SK-N-SH (cell line): ENCODE data around the gene NOX3. TPM values are rescaled to one million over a fixed set of nuclear protein-coding genes. Genes with fewer than 3 reads are reported as not detected.

Source experiments
- CTCF ChIA-PET: fragments of 300-600, 350-600 bp; formaldehyde crosslinking; extraction: SDS; loops from one replicate; lab custom pipeline; 2021; lab: Yijun Ruan, JAX
- POLR2A ChIA-PET: fragments of 350-600 bp; sonication (Branson Sonifier 250); formaldehyde crosslinking; extraction: SDS; loops from one replicate; lab custom pipeline; 2020; ENCODE audit warnings: antibody characterized with exemption, inconsistent platforms; lab: Yijun Ruan, JAX
- DNase-seq: peaks from one replicate; pipeline ENCODE4 v3.0.0; 2012
- H2AFZ ChIP-seq: fragments of 200-600 bp; sonication (generic); 2 replicates; pipeline ENCODE4 v1.8.1; 2016; ENCODE audit warnings: antibody characterized with exemption, mild to moderate bottlenecking, low read depth
- H3F3A ChIP-seq: fragments of 200-600 bp; sonication (generic); replicated peaks from 2 replicates; pipeline ENCODE3; 2016; ENCODE audit warnings: antibody characterized with exemption, mild to moderate bottlenecking; ENCODE audit not compliant: insufficient read depth
- H3K27ac ChIP-seq, 2 experiments: fragments of 200-500 bp in 1 of 2; fragments of 200-600 bp in 1 of 2; sonication (Bioruptor generic) in 1 of 2; sonication (generic), shearing (Covaris generic) in 1 of 2; 2 replicates each; pipeline versions ENCODE4 v1.5.1 to v1.6.1; 2014 to 2016; ENCODE audit warnings: low read depth in 2 of 2, inconsistent platforms in 1 of 2, low read length in 1 of 2, mild to moderate bottlenecking in 1 of 2, mixed read lengths in 1 of 2
- H3K27me3 ChIP-seq: fragments of 200-600 bp; sonication (generic), shearing (Covaris generic); 2 replicates; pipeline ENCODE4 v1.6.1; 2016; ENCODE audit warnings: mixed run types; ENCODE audit not compliant: insufficient read depth
- H3K36me3 ChIP-seq, 2 experiments: fragments of 200-500 bp in 1 of 2; fragments of 200-600 bp in 1 of 2; sonication (Bioruptor generic) in 1 of 2; sonication (generic) in 1 of 2; replicated peaks in 1 of 2; 2 replicates each; pipeline versions ENCODE3 to v1.5.1; 2014 to 2016; ENCODE audit warnings: low read length in 1 of 2, mild to moderate bottlenecking in 1 of 2; ENCODE audit not compliant: insufficient read depth in 2 of 2, control insufficient read depth in 1 of 2
- H3K4me1 ChIP-seq, 2 experiments: fragments of 200-500 bp in 1 of 2; fragments of 200-600 bp in 1 of 2; sonication (Bioruptor generic) in 1 of 2; sonication (generic), shearing (Covaris generic) in 1 of 2; 2 replicates each; pipeline versions ENCODE4 v1.5.1 to v1.6.1; 2014 to 2016; ENCODE audit warnings: low read depth in 1 of 2, low read length in 1 of 2, mixed run types in 1 of 2; ENCODE audit not compliant: insufficient read depth in 2 of 2, control insufficient read depth in 1 of 2
- H3K4me2 ChIP-seq: fragments of 200-600 bp; sonication (generic), shearing (Covaris generic); 2 replicates; pipeline ENCODE4 v1.6.1; 2017; ENCODE audit warnings: mixed run types
- H3K4me3 ChIP-seq, 2 experiments: fragments of 200-500 bp in 1 of 2; fragments of 200-600 bp in 1 of 2; sonication (Bioruptor generic) in 1 of 2; sonication (generic), shearing (Covaris generic) in 1 of 2; 2 replicates each; pipeline versions ENCODE4 v1.5.1 to v1.8.1; 2014 to 2016; ENCODE audit warnings: low read depth in 2 of 2, inconsistent platforms in 1 of 2, low read length in 1 of 2, mild to moderate bottlenecking in 1 of 2, mixed read lengths in 1 of 2, moderate library complexity in 1 of 2
- H3K79me2 ChIP-seq: fragments of 200-600 bp; sonication (generic); 2 replicates; pipeline ENCODE4 v1.8.1; 2017; ENCODE audit warnings: mild to moderate bottlenecking; ENCODE audit not compliant: insufficient read depth
- H3K9ac ChIP-seq: fragments of 200-600 bp; sonication (generic); 2 replicates; pipeline ENCODE4 v1.6.1; 2017; ENCODE audit warnings: mixed run types
- H3K9me2 ChIP-seq: fragments of 200-600 bp; sonication (generic); 2 replicates; pipeline ENCODE4 v1.6.1; 2017; ENCODE audit warnings: mixed run types
- H3K9me3 ChIP-seq: fragments of 200-600 bp; sonication (generic); 2 replicates; pipeline ENCODE4 v1.6.1; 2017; ENCODE audit warnings: mixed run types, mild to moderate bottlenecking, moderate library complexity
- H4K20me1 ChIP-seq: fragments of 200-600 bp; sonication (generic); 2 replicates; pipeline ENCODE4 v1.6.1; 2017; ENCODE audit warnings: mild to moderate bottlenecking, mixed run types; ENCODE audit not compliant: insufficient read depth
- ELF1 ChIP-seq: IDR thresholded peaks from 2 replicates; pipeline ENCODE4 v1.4.0; 2012
- FOSL2 ChIP-seq: IDR thresholded peaks from 2 replicates; pipeline ENCODE4 v1.4.0; 2012; ENCODE audit warnings: low read depth, mild to moderate bottlenecking, moderate library complexity, borderline replicate concordance
- GATA2 ChIP-seq: sonication (generic); formaldehyde crosslinking; IDR thresholded peaks from 2 replicates; pipeline ENCODE4 v1.5.0; 2020; ENCODE audit warnings: mild to moderate bottlenecking, missing genetic modification reagents
- MAX ChIP-seq: IDR thresholded peaks from 2 replicates; pipeline ENCODE4 v1.4.0; 2012; ENCODE audit warnings: low read depth
- MEF2A ChIP-seq: IDR thresholded peaks from 2 replicates; pipeline ENCODE4 v1.4.0; 2012; ENCODE audit warnings: low read depth, borderline replicate concordance
- NRF1 ChIP-seq: IDR thresholded peaks from 2 replicates; pipeline ENCODE4 v1.6.1; 2012; ENCODE audit warnings: low read depth, mild to moderate bottlenecking, low read length
- PBX3 ChIP-seq: IDR thresholded peaks from 2 replicates; pipeline ENCODE4; 2012
- RAD21 ChIP-seq: IDR thresholded peaks from 2 replicates; pipeline ENCODE4 v1.6.1; 2012; ENCODE audit warnings: mild to moderate bottlenecking, low read length
- RCOR1 ChIP-seq: fragments of 150-350 bp; IDR thresholded peaks from 2 replicates; pipeline ENCODE4 v1.6.1; 2017; ENCODE audit warnings: antibody characterized with exemption, low read length
- RXRA ChIP-seq: IDR thresholded peaks from 2 replicates; pipeline ENCODE4 v1.4.0; 2012; ENCODE audit warnings: low read depth, mild to moderate bottlenecking, borderline replicate concordance
- SIN3A ChIP-seq: IDR thresholded peaks from 2 replicates; pipeline ENCODE4 v1.6.1; 2012; ENCODE audit warnings: low read depth, mild to moderate bottlenecking, low read length, moderate library complexity, borderline replicate concordance
- SMC3 ChIP-seq: IDR thresholded peaks from 2 replicates; pipeline ENCODE4 v1.6.1; 2012; ENCODE audit warnings: low read depth, low read length, improper control_type of control experiment
- TAF1 ChIP-seq: IDR thresholded peaks from 2 replicates; pipeline ENCODE4 v1.6.1; 2012; ENCODE audit warnings: low read depth, mild to moderate bottlenecking, low read length, moderate library complexity, borderline replicate concordance
- TCF12 ChIP-seq: IDR thresholded peaks from 2 replicates; pipeline ENCODE4 v1.4.0; 2012
- TEAD4 ChIP-seq: IDR thresholded peaks from 2 replicates; pipeline ENCODE4 v1.4.0; 2012; ENCODE audit warnings: mild to moderate bottlenecking, borderline replicate concordance; ENCODE audit not compliant: insufficient read depth
- YY1 ChIP-seq: IDR thresholded peaks from 2 replicates; pipeline ENCODE4 v1.4.0; 2012; ENCODE audit warnings: low read depth, mild to moderate bottlenecking
- WGBS: methylation state at CpG from one replicate; pipeline ENCODE4 v1.1.6; 2017; ENCODE audit warnings: low lambda C conversion rate; 5-methylcytosine and 5-hydroxymethylcytosine counted together
- polyA plus RNA-seq, 3 experiments: library from polyadenylated mRNA; depleted of rRNA; stranded (reverse); fragments of >200 nt; gene quantifications; 2 replicates each; pipeline ENCODE4 v1.2.3, GENCODE V29; 2012
- TF ChIP-seq, protein P1 (sequence below): fragments of 150-350 bp; IDR thresholded peaks from 2 replicates; pipeline ENCODE4 v1.6.1; 2016; ENCODE audit warnings: mild to moderate bottlenecking, low read depth, low read length
- TF ChIP-seq, protein P2 (sequence below): fragments of 150-350 bp; IDR thresholded peaks from 2 replicates; pipeline ENCODE4 v1.6.1; 2017; ENCODE audit warnings: antibody characterized with exemption, low read length, low read depth, borderline replicate concordance

The NOX3 gene
- polyA plus RNA-seq, 1 of the 3 experiments (the other 2 are of a cell fraction): 0.02 TPM

- ChIA-PET POLR2A (interaction anchor here (0.6 kb wide), 1 partner anchor 160 kb away, joined by 3 read pairs; no protein-coding TSS in a partner anchor), CTCF (interaction anchor here (1.0 kb wide), 1 partner anchor 170 kb away, joined by 3 read pairs; no protein-coding TSS in a partner anchor)
- H3F3A ChIP-seq: peaks cover 9% of the 10 kb centered on the region
- no peaks in the 10 kb centered on the region for H4K20me1 ChIP-seq
- no peaks in the 10 kb centered on the region for H3K9me2 ChIP-seq
- no peak overlapping the region for H2AFZ ChIP-seq
- no peak overlapping the region for H3K9ac ChIP-seq
- H3K27ac ChIP-seq: no peak overlapping the region
- H3K4me1 ChIP-seq: peaks cover 0 to 6% of the 10 kb centered on the region in 2 experiments; a peak in 2 of 4 replicates
- H3K79me2 ChIP-seq: no peaks in the 10 kb centered on the region
- TF ChIP-seq RAD21 (no peak), RCOR1 (no peak), TEAD4 (no peak), PBX3 (no peak), TAF1 (no peak), YY1 (no peak), SMC3 (no peak), NRF1 (no peak), MEF2A (no peak), RXRA (no peak), ELF1 (no peak), SIN3A (no peak), FOSL2 (no peak), MAX (no peak), GATA2 (CRISPR knock-in tag) (no peak), TCF12 (no peak)
- TF ChIP-seq, protein P1, sequence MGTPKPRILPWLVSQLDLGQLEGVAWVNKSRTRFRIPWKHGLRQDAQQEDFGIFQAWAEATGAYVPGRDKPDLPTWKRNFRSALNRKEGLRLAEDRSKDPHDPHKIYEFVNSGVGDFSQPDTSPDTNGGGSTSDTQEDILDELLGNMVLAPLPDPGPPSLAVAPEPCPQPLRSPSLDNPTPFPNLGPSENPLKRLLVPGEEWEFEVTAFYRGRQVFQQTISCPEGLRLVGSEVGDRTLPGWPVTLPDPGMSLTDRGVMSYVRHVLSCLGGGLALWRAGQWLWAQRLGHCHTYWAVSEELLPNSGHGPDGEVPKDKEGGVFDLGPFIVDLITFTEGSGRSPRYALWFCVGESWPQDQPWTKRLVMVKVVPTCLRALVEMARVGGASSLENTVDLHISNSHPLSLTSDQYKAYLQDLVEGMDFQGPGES: no peak
- TF ChIP-seq, protein P2, sequence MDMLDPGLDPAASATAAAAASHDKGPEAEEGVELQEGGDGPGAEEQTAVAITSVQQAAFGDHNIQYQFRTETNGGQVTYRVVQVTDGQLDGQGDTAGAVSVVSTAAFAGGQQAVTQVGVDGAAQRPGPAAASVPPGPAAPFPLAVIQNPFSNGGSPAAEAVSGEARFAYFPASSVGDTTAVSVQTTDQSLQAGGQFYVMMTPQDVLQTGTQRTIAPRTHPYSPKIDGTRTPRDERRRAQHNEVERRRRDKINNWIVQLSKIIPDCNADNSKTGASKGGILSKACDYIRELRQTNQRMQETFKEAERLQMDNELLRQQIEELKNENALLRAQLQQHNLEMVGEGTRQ: no peak
- H3K4me3 ChIP-seq: no peak overlapping the region
- H3K4me2 ChIP-seq: no peak overlapping the region
- no peaks in the 10 kb centered on the region for H3K36me3 ChIP-seq
- 92% methylated on average over 4 of the region's 4 CpGs for WGBS
- H3K27me3 ChIP-seq: no peaks in the 10 kb centered on the region
- DNase-seq: no peak
- peaks cover 4% of the 10 kb centered on the region; the same call in 1 of the 2 replicates for H3K9me3 ChIP-seq
These were observed 43.9 kb upstream of the NOX3 start for GRCh38 chr6:155499574-155499973.
